GM08714 (cell line): ENCODE results near the gene PPARG.
"Not testable (repeated sequence)": the region's sequence is repeated elsewhere in the genome, so short reads cannot be mapped to it uniquely, and the experiment has no call there.

Source experiments
- H3K4me3 ChIP-seq: fragments of 200-500 bp; sonication (Bioruptor generic); 2 replicates; pipeline ENCODE4 v1.5.1; 2014; ENCODE audit warnings: mild to moderate bottlenecking, low read length, inconsistent platforms
- ZNF274 ChIP-seq: IDR thresholded peaks from 2 replicates; pipeline ENCODE4 v1.6.1; 2012; ENCODE audit warnings: mild to moderate bottlenecking, low read depth, low read length

Gene PPARG

DNA sequence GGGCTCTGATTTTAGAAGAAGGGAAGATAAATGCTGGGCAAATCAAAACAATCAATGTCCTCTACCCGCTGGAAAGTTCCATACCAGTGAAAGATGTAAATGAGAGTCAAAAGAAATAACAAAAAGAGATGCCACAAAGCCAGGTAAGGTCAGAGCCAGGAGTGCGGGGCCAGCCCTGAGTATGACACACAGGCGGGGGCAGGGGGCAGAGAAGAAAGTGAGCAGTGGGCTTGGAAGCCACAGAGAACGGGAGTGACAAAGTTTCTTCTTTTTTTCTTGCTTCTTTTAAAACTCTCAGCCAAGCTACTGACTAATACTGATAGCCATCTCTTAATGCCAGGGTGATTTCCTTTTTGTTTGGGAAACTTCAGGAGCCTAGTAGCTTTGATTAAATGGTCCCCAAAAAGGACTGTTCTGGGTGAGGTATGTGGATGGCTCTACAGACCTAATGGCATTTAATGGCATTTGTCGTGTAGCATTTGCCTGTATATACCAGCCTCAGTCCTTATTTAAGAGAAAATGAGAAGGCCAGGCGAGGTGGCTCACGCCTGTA is 172.3 kb downstream of the PPARG start:
- no peak overlapping the region for H3K4me3 ChIP-seq

DNA sequence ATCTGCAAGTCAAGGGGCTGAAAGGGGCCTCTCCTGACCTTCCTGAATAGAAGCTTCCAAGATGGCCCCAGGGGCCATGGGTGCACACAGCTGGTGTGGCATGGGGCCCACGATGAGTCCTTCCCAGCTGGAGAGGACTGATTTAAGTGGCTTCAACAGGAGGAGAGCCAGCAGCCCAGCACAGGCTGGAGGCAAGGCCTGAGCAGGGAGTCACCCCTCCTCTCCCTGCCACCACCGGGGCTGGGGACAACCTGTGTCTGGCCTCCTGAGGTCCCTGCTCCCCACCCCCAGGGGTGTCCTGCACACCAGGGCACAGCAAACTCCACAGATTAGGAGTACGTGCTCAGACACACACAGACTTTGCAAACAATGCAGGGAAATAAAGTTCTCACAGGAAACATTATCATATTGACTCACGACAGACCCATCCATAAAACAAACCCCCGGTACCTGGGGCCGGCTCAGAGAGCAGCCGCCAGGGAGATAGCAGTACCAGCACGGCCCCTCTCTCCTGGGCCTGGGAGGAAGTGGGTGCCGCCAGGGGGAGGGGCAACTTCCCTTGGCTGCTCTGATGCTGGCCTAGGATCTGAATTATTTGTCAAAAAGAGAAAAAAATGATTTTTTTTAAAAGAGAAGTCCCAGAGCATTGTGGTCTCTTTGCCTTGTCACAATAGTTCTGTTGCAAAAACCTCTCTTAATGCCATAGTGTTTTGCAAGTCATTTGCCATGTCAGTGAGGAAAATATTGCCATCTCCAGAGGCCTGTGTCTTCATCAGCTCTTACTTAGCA is 173.5 kb downstream of the PPARG start:
- no peak for TF ChIP-seq ZNF274
- no peak overlapping the region for H3K4me3 ChIP-seq

More for the DNA sequence above, 172.3 kb downstream of the PPARG start:
- no peak for TF ChIP-seq ZNF274

DNA sequence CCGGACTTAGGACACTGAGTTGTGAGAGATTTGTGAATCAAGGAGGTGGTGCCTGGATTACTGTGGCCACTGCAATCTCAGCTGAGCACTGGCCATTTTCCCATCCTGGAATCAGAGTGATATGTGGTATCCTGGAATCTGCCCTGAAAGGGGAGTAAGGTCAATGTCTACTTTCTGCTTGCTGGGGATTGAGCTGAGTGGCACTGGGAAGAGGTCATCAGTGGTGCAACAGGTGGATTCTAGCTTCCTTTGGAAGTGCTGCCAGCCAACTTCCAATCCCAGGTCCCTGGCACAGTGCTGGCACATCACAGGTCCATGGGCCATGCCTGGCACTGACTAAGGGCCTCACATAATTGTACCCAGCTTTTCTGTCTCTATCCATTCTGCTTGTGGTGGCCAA is 174.8 kb downstream of the PPARG start:
- no peak overlapping the region for H3K4me3 ChIP-seq
- TF ChIP-seq ZNF274: no peak

DNA sequence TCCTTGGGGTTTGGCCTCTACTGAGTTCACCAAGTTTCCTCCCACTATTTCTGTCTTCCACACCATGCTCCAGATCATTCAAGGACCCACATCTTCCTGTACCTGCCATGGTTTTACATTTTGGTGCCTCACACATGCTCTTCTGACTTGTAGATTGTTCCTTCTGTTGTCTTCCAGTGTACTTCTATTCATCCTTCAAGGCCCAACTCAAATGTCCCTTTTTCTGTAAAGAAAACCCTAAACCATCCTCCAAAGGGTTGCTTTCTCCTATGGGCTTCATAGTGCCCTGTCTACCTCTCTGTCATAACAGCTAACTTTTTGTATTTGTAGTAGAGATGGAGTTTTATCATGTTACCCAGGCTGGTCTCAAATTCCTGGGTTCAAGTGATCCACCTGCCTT is 175.3 kb downstream of the PPARG start:
- TF ChIP-seq ZNF274: no peak
- H3K4me3 ChIP-seq: no peak overlapping the region

DNA sequence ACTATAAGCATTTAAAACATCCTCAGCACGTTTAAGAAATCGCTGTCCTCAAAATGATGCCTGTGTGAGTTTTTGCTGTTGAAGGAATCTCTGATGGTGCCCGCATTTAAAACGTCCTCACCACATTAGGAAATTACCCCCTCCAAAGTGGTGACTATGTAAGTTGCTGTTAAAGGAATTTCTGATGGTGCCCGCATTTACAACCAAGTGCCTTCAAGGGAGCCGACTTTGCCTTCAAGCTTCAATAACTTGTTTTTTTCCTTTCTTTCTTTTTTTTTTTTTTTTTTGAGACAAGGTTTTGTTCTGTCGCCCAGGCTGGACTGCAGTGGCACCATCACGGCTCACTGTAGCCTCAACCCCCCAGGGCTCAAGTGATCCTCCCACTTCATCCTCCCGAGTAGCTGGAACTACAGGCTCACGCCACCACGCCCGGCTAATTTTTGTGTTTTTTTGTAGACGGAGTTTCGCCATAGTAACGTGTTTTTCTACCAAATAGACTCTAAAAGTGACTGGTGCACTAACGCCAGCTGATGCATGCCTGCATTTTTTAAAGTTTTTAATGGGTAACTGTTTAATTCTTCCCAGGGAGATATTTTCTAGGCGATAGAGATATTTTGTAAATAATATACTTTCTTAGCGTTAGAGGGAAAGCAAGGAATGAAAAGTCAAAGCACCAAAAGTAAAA is 176.4 kb downstream of the PPARG start:
- H3K4me3 ChIP-seq: no peak overlapping the region
- TF ChIP-seq ZNF274: no peak

DNA sequence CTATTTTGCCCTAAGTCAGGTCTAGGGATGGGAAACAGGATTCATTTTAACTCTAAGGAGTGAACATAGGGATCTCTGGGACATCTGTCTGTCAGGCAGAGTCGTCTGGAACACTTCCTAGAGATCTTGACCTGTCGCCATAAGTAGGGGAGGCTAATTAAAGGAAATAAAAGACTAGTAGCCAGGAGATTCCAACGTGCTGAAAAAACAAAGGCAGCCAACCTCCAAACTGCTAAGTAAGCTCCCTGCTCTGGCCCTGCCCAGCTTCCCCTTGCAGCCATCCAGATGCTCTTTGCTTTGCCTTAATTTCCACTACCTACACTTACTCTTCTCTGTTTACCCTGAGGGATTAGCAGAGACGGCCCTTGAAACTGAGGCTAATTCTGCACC is 177.0 kb downstream of the PPARG start:
- no peak for TF ChIP-seq ZNF274
- no peak overlapping the region for H3K4me3 ChIP-seq

DNA sequence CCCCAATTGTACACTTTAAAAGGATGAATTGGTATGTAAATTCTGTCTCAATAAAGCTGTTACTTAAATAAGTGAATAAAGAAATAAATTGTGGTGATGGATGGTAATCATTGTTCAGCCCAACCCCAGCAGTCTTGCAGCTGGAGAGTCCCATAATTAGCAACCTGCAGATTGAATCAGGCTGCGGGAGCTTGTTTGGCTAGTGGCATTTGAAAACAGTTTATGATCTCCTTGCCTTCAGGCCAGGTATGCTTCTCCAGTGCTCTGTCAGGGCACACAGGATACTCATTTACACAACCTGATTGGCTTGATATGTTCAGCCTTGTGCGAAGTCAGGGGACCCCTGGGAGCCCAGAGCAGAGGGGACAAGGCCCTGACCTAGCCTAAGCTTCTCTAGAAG is 178.9 kb downstream of the PPARG start:
- no peak overlapping the region for H3K4me3 ChIP-seq
- TF ChIP-seq ZNF274: no peak

DNA sequence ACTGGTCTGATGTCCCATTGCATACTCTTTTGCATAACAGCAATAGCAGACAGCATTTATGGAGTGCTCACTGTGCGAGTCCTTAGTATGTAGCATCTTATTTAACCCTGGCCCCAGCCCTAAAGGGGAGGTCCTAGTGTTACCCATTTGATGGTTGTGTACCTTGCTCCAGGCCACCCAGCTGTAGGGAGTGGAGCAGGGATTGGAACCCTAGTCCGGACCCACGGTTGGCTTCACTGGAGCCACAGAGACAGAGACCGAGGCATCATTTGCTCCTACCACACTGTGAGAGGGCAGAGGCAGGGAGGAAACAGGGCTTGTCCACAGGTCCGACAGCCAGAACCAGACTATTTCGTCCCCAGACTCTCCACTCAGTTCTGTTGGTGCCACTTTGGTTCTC is 179.4 kb downstream of the PPARG start:
- TF ChIP-seq ZNF274: no peak
- H3K4me3 ChIP-seq: no peak overlapping the region

DNA sequence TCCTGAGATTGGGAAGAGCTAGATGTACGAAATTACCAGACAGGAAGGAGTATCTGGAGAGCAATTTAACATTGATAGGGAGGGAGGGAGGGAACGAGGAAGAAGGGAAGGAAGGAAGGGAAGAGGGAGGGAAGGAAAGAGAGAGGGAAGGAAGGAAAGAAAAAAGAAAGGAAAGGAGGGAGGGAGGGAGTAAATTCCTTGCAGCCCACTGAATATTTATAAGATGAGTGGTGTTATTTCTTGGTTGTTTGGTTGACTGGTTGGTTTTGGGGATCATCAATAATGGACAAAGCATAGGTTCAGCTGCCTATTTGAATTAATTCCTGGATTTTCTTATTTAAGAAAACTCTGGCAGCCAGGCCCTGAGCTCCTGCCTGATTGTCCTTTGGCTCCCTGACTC is 179.9 kb downstream of the PPARG start:
- no peak for TF ChIP-seq ZNF274
- H3K4me3 ChIP-seq: no peak overlapping the region

DNA sequence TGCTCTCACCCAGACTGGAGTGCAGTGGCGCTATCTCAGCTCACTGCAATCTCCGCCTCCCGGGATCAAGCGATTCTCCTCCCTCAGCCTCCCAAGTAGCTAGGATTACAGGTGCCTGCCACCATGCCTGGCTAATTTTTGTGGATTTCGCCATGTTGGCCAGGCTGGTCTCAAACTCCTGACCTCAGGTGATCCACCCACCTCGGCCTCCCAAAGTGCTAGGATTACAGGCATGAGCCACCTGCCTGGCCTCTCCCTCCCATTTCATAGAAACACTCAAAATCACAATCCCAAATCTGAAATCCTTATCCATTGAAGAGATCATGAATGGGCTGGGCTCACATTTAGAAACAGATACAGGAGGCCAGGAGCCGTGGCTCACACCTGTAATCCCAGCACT is 180.4 kb downstream of the PPARG start:
- H3K4me3 ChIP-seq: not testable (repeated sequence)

DNA sequence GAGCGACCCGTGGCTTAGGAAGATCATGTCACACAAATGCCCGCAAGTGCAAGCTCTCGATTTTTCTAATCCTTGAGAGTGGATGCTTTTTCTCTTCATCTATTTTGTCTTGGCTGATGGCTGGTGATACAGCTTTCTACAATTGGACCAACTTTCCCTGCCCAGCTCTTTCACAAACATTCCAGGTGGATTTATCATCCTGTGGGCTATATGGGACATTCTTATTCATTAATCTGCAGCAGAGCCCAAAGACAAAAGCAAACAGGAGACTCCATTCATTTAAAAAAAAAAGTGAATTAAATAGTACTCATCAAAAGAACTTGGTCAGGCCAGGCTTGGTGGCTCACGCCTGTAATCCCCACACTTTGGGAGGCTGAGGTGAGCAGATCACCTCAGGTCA is 181.2 kb downstream of the PPARG start:
- no peak for TF ChIP-seq ZNF274
- H3K4me3 ChIP-seq: no peak overlapping the region

DNA sequence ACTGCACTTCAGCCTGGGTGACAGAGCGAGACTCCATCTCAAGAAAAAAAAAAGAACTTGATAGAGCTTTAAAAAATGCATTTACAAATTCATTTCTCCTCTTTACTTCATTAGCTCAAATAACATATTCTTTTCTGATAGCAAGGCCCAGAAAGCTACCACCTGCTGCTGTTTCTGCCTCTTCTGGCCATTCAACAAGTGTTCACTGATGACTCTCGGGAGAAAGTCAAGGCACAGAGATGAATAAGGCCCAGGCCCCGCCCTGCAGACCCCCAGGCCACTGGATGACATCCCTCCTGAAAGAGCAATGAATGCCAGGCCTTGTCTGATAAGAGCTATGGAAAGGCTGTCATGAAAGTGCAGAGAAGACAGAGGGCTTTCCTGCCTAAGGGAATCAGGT is 181.8 kb downstream of the PPARG start:
- no peak for TF ChIP-seq ZNF274
- H3K4me3 ChIP-seq: no peak overlapping the region

DNA sequence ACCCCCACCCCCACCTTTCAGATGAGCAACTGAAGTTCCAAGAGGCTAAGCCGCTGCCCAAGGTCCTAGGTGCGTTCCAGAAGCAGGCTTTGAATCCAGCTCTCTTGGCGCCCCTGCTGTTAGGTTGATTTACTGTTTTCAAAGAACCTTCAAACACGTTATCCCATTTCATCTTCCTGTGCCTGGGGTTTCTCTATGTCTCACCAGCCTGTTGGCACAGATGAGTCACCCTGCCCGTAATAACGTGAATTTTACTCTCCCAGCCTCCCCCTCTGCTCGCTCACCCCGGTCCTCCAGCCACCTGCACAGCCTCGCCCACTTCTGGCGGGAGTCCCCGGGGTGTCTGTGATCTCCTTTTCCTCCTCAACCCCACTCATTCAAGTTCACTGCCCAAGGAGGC is 182.4 kb downstream of the PPARG start:
- no peak for TF ChIP-seq ZNF274
- H3K4me3 ChIP-seq: no peak overlapping the region

DNA sequence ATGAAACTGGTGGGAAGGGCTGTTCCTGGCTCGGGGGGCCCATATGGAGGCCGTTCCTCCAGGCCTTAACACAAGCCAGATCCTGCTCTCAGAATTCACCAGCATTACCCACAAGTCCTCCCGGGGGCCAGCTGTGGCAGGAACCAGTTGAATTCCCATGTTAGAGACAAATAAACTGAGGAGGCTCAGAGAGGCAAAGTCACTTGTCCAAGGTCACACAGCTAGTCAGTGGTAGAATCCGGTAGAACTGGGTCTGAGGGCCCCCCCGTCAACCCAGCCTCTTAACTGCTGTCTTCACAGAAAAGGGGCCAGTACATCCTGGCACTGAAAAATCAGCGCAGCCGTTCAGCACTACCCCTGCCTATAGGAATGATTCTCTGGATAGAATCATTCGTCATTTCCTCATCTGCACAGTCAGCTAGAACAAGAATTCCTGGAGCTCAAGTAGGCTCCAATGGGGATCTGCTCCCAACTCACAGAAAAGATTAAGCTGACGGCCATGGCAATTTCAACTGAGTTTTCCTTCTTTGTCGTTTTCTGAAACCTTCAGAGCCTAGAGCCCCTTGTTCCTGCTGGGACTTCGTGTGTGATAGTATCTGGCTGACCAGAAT is 183.2 kb downstream of the PPARG start:
- H3K4me3 ChIP-seq: no peak overlapping the region
- TF ChIP-seq ZNF274: no peak

DNA sequence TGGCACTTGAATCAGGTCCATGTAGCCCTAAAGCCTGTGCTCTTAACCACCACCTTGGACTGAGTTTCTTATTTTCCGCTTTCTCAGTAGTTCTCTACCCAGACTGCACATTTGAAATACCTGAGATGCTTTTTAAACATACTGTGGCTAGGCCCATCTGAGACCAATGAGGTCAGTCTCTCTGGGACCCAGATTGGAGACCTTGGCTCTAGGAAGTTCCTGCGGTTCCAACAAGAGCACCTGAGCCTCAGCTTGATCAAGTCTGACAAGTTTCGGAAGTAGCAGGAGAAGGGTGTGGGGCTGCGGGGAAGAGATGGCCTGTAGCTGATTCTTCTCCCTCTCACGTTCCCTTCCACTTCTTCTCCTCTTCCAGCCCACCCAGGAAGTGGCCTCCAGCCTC is 183.9 kb downstream of the PPARG start:
- H3K4me3 ChIP-seq: no peak overlapping the region
- TF ChIP-seq ZNF274: no peak

DNA sequence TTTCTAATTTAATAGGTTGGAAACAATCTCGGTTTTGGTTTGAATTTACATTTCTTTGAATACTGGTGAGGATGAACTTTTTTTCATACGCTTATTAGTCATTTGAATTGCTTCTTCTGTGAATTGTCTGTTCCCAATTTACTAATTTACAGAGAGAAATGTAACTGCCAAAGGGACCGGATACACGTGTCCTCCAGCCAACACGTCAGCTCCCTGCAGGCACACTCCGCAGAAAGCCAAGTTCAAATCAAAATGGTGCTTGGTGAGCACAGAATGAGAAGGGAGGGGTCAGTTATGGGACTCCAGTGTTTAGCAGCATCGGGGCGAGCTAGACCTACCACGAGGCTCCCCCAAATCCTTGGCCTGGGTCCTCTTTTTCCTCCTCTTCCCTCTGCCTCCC is 184.6 kb downstream of the PPARG start:
- TF ChIP-seq ZNF274: no peak

More for the DNA sequence above, 184.6 kb downstream of the PPARG start:
- no peak overlapping the region for H3K4me3 ChIP-seq
